Activated naive CD4-positive, alpha-beta T cell treated with anti-CD3 and anti-CD28 coated beads for 36 hours (primary cell): ENCODE data around the gene FAM120B. TPM values are rescaled to one million over a fixed set of nuclear protein-coding genes. Genes with fewer than 3 reads are reported as not detected.

Source experiments
- CTCF ChIA-PET: fragments of 350-600 bp; sonication (Branson Sonifier 250); formaldehyde crosslinking; loops from one replicate; lab custom pipeline; 2021; ENCODE audit warnings: antibody characterized with exemption; lab: Charles Lee
- DNase-seq: peaks from one replicate; pipeline ENCODE4 v3.0.0-alpha.2; 2020
- H3K27ac Mint-ChIP-seq: one replicate; pipeline ENCODE4 v1.8.0; 2021; ENCODE audit warnings: mild to moderate bottlenecking, mixed read lengths
- H3K27me3 Mint-ChIP-seq: one replicate; pipeline ENCODE4 v1.8.0; 2021; ENCODE audit warnings: low read depth, mixed read lengths
- H3K36me3 Mint-ChIP-seq: one replicate; pipeline ENCODE4 v1.8.0; 2021; ENCODE audit warnings: low read depth, mixed read lengths
- H3K4me1 Mint-ChIP-seq: one replicate; pipeline ENCODE4 v1.8.0; 2021; ENCODE audit warnings: low read depth, mixed read lengths
- H3K4me3 Mint-ChIP-seq: one replicate; pipeline ENCODE4 v1.8.0; 2021; ENCODE audit warnings: mild to moderate bottlenecking, moderate library complexity, mixed read lengths
- H3K9me3 Mint-ChIP-seq: one replicate; pipeline ENCODE4 v1.8.0; 2021; ENCODE audit warnings: mixed read lengths
- intact Hi-C: fragments of 100-400 bp; cut with micrococcal nuclease; formaldehyde crosslinking; loops from one replicate; pipeline ENCODE4 v1.15.1; 2023
- total RNA-seq, 2 experiments: library from RNA; stranded (reverse); gene quantifications; one replicate each; pipeline ENCODE4 v1.2.3, GENCODE V29; 2021

Gene FAM120B
- total RNA-seq, 2 experiments from 2014 or later = 15.5 to 16.1 TPM

DNA sequence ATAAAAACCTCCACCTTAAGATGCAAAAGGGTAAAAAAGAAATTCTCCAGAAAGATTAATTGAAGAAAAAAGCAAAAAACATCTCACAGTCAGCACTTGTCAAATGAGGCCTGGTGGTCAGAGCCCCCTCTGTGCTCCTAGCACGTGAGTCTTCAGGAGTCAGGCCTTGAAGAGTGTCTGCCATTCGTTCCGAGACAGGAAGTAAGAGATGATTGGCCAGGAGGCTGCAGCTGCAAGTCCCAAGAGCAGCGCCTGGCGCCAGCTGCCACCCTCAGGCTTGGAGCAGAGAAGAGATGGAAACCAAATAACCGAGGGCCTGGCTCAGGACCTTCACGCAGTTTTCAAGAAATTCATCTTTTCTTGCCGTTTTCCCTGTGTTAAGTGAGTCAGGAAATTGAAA lies 65.0 kb downstream of the FAM120B start:
- CTCF ChIA-PET = no interaction called here
- Mint-ChIP-seq H3K4me3 (no peak overlapping the region), H3K4me1 (peaks cover 14% of the 10 kb centered on the region), H3K27me3 (no peaks in the 10 kb centered on the region), H3K36me3 (peaks cover 34% of the 10 kb centered on the region), H3K9me3 (peaks cover 2% of the 10 kb centered on the region), H3K27ac (peak overlapping the region; percentile 67)
- no peak for DNase-seq
- intact Hi-C loops = loop anchor here (2.0 to 10.0 kb wide), 2 partner anchors 65 to 417 kb away; partner anchors contain the start of gene FAM120B

DNA sequence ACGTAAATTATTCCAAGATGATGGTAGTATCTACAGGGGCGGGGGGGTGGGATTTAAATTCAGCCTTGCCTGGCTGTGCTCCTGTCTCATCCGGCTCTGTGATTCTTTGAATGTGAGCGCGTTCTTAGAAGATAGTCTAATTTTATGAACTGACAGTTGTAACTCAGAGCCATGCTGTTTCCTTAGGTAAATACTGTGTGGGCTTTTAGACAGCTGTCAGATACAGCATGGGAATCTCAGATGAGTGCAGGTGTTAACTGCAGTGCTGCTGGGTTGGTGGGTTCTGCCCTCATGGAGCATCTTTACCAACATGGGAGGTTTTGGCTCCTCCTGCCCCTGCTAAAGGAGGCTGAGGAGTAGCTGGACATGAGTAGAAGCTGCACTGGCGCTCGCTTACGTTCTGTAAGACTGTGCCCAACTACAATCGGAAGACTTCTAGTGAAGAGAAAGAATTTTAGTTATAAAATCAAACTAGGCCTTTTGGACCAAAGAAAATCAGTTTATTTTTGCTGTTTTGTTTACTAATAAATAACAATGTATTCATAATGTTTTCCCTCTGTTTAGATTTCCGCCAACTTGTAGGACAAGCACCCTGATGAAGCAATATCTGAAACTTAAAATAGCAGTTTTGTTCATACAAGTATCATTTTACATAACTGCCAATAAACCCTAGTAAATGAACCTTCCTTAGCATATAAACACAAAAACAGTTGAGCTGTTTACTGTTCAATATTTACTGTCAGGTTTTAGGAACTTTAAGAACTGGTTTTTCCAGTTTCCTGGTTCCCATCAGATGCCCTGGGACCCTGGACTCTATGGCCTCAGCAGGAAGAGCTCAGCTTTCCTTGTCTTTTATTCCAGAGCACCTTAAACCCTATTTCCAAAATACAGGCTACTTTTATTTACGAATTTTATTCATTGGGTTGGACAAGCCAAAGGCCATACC lies 66.1 kb downstream of the FAM120B start:
- DNase-seq = no peak
- intact Hi-C loops = loop anchor here (10.0 kb wide), 1 partner anchor 418 kb away; no protein-coding TSS in a partner anchor
- Mint-ChIP-seq H3K9me3 (peaks cover 2% of the 10 kb centered on the region), H3K4me3 (no peak overlapping the region), H3K27me3 (no peaks in the 10 kb centered on the region), H3K27ac (no peak overlapping the region), H3K36me3 (peaks cover 34% of the 10 kb centered on the region), H3K4me1 (peaks cover 14% of the 10 kb centered on the region)
- CTCF ChIA-PET = no interaction called here

DNA sequence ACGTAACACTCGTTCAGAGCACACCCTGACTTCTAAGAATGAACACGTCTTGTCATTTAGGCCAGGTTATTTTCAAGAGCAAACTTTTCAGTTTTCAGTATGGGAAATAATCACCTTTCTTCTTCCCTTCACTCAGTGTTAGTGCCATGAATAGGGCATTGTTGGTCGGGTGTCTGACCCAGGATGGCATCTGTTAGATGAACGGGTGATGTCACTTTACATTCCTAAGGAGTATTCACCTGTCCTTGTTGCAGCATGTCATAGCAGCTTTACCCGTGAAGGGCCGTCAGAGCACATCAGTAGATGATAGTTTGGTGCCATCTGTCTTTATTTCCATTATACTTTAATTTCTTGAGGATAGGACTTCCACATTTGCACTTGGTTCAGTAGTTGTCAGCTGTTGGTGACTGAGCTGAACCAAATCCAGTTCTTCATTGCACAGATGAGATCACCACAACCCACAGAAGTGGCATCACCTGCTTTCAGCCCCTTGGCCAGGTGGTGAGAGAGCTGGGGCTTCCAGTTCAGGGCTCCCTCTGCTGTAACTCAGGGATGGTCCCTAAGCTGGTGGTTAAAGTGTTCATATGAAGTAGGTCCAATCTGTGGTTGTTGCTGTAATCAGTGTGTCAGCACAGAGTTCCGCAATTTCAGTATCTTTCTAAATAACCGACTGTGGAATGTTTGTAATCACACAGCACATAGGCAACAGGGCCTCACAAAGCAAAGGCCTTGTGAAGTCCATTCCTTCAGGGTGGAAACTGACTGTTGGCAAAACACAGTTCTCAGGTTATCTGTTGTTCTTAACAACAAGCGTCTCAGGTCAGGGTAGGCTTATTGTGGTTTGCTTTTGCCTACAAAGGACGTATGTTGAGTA lies 68.2 kb downstream of the FAM120B start:
- H3K9me3 Mint-ChIP-seq = peaks cover 2% of the 10 kb centered on the region
- H3K27ac Mint-ChIP-seq = no peak overlapping the region
- intact Hi-C loops = loop anchor here (10.0 kb wide), 1 partner anchor 420 kb away; no protein-coding TSS in a partner anchor
- CTCF ChIA-PET = no interaction called here
- H3K36me3 Mint-ChIP-seq = peaks cover 31% of the 10 kb centered on the region
- no peaks in the 10 kb centered on the region for H3K27me3 Mint-ChIP-seq
- H3K4me1 Mint-ChIP-seq = peaks cover 23% of the 10 kb centered on the region
- no peak for DNase-seq
- H3K4me3 Mint-ChIP-seq = no peak overlapping the region

DNA sequence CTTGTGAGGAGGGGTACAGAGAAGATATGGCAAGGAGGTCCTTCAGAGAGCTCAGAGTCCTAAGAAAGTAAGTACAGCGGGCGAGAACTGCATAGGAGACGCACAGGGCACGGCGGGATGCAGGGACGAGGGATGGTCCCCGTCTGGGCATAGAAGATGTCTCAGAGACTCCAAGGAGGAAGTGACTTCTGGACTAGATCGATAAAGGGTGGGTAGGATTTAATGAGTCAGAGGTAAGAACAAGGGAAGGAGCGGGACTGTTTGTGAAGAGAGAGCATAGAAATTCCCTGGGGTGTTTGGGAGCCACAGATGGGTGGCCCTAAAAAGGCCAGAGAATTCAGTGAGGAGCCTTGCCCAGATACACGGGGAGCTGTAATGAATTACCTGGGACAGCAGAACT lies 69.1 kb downstream of the FAM120B start:
- H3K4me1 Mint-ChIP-seq = peaks cover 16% of the 10 kb centered on the region
- H3K27me3 Mint-ChIP-seq = no peaks in the 10 kb centered on the region
- no peak overlapping the region for H3K4me3 Mint-ChIP-seq
- peaks cover 30% of the 10 kb centered on the region for H3K36me3 Mint-ChIP-seq
- intact Hi-C loops = loop anchor here (10.0 kb wide), 1 partner anchor 421 kb away; no protein-coding TSS in a partner anchor
- peaks cover 2% of the 10 kb centered on the region for H3K9me3 Mint-ChIP-seq
- DNase-seq = no peak
- H3K27ac Mint-ChIP-seq = no peak overlapping the region
- CTCF ChIA-PET = no interaction called here

DNA sequence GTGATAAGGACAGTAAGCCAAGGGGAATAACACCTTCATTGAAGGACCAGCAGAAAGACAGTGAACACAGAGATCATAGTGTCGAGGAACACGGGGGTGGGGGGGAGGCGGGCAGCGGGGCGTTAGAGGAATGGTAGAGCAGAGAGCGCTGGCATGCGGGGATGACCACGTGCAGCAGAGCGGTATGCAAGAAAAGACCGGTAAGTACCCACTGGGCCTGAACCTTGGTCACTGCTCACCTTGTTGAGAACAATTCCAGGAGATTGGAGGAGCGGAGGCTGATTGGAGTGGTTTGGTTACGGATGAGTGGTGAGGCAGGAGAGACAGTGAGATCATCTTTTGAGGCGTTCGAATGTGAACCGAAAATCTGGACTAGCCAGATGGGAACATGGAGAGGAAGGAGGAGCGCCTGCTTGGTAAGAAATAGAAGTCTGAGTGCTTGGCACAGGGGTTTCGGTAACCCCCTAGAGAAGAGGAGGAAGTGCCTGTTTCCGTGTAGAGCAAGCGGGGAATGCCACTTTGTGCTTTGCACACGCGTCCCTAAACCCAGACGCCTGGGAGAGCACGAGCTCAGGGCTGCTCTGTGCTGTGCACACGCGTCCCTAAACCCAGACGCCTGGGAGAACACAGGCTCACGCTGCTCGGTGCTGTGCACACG lies 70.0 kb downstream of the FAM120B start:
- CTCF ChIA-PET = no interaction called here
- H3K4me3 Mint-ChIP-seq = no peak overlapping the region
- no peaks in the 10 kb centered on the region for H3K27me3 Mint-ChIP-seq
- peaks cover 2% of the 10 kb centered on the region for H3K9me3 Mint-ChIP-seq
- peaks cover 26% of the 10 kb centered on the region for H3K36me3 Mint-ChIP-seq
- intact Hi-C loops = loop anchor here (10.0 kb wide), 1 partner anchor 422 kb away; no protein-coding TSS in a partner anchor
- H3K4me1 Mint-ChIP-seq = peaks cover 16% of the 10 kb centered on the region
- DNase-seq = no peak
- no peak overlapping the region for H3K27ac Mint-ChIP-seq

DNA sequence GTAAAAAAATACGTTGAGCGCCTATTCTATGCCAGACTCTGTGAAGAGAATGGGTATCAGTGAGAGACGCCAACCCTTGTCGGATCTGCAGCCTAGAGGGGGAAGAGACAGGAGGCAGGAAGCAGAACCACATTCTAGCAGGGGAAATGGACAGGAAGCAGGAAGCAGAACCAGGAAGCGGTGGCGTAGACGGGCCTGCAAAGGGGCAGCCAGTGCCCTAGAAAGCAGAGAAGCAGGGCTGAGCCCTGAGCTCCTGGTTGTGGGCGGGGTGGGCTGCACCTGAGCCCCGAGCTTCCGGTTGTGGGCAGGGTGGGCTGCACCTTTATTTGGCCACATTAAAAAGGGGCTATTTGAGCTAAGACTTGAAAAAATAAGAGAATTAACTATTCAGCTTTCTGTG lies 71.9 kb downstream of the FAM120B start:
- intact Hi-C loops = loop anchor here (10.0 kb wide), 1 partner anchor 424 kb away; no protein-coding TSS in a partner anchor
- Mint-ChIP-seq H3K27me3 (no peaks in the 10 kb centered on the region), H3K27ac (peak overlapping the region; percentile 54), H3K4me1 (peaks cover 17% of the 10 kb centered on the region), H3K4me3 (no peak overlapping the region), H3K9me3 (peaks cover 2% of the 10 kb centered on the region), H3K36me3 (peaks cover 23% of the 10 kb centered on the region)
- DNase-seq = peak; percentile 23
- CTCF ChIA-PET = interaction anchor here (0.5 to 0.6 kb wide), 2 partner anchors 290 to 1486 kb away, joined by 3 to 4 read pairs; no protein-coding TSS in a partner anchor

DNA sequence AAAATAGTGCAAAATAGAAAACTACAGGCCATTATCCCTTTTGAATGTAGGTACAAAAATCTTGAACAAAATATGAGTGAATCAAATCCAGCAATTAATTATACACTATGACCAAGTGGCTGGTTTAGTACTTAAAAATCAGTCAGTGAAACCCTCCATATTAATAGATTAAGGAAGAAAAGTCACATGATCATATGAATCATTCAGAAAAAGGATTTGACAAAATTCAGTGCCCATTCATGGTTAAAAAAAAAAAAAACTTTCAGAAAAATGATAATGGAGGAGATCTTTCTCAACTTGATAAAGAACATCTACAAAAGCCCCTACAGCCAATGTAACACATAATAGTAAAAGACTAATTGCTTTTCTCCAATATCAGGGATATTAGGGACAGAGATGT lies 75.0 kb downstream of the FAM120B start:
- Mint-ChIP-seq H3K27me3 (no peaks in the 10 kb centered on the region), H3K4me3 (no peak overlapping the region), H3K27ac (no peak overlapping the region), H3K4me1 (peaks cover 17% of the 10 kb centered on the region), H3K9me3 (peaks cover under 1% of the 10 kb centered on the region), H3K36me3 (peaks cover 8% of the 10 kb centered on the region)
- intact Hi-C loops = no loop called here
- DNase-seq = no peak
- CTCF ChIA-PET = interaction anchor here (0.7 kb wide), 1 partner anchor 36 kb away, joined by 3 read pairs; no protein-coding TSS in a partner anchor

DNA sequence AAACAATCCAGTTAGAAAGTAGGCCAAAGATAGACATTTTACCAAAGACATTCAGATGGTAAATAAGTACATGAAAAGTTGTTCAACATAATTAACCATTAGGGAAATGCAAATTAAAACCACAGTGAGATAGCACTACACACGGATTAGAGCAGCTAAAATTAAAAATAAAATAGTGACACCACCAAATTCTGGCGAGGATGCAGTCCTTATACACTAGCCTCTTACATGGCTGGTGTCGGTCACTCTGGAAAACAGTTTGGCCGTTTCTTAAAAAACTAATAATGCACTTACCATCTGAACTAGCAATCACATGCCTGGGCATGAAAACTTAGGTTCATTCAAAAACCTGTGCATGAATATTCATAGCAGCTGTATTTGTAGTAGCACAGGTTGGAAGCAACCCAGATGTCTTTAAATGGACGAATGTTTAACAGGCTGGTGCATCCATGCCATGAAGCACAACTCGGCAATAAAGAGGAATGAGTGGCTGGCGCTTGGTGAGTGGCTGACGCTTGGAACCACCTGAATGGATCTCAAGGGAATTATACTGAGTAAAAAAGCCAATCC lies 77.0 kb downstream of the FAM120B start:
- intact Hi-C loops = no loop called here
- no peak overlapping the region for H3K27ac Mint-ChIP-seq
- DNase-seq = no peak
- CTCF ChIA-PET = no interaction called here
- no peaks in the 10 kb centered on the region for H3K27me3 Mint-ChIP-seq
- no peak overlapping the region for H3K4me3 Mint-ChIP-seq
- H3K4me1 Mint-ChIP-seq = peaks cover 13% of the 10 kb centered on the region
- peaks cover 8% of the 10 kb centered on the region for H3K36me3 Mint-ChIP-seq
- no peaks in the 10 kb centered on the region for H3K9me3 Mint-ChIP-seq

DNA sequence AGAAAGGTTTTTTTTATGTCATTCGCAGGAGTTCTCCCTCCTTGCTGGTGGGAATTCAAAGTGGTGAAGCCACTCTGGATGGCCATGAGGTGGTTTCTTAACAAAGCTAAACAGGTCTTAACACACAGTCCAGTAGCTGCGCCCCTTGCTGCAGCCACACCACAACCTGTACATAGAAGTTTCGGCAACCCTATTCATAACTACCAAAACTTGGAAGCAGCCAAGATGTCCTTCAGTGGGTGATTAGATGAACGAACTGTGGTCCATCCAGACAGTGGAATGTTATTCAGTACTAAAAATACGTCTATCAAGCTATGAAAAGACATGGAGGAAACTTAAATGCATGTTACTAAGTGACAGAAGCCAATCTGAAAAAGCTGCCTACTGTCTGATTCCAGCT lies 78.9 kb downstream of the FAM120B start:
- Mint-ChIP-seq H3K27ac (no peak overlapping the region), H3K4me1 (peaks cover 7% of the 10 kb centered on the region), H3K27me3 (no peaks in the 10 kb centered on the region), H3K4me3 (no peak overlapping the region), H3K9me3 (no peaks in the 10 kb centered on the region), H3K36me3 (peaks cover 11% of the 10 kb centered on the region)
- intact Hi-C loops = no loop called here
- no peak for DNase-seq
- CTCF ChIA-PET = no interaction called here

DNA sequence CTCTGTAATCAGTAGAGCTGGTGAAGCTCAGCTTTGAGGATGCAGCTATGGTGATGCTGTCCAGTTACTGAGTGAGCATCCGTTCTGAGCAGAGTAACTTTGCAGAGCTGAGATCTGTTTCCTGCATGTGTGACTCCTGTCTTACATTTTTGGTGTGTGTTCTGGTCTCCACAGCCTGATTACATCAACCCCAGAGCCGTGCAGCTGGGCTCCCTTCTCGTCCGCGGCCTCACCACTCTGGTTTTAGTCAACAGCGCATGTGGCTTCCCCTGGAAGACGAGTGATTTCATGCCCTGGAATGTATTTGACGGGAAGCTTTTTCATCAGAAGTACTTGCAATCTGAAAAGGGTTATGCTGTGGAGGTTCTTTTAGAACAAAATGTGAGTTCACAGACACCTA lies 81.6 kb downstream of the FAM120B start:
- Mint-ChIP-seq H3K9me3 (no peaks in the 10 kb centered on the region), H3K4me3 (no peak overlapping the region), H3K27ac (no peak overlapping the region), H3K27me3 (no peaks in the 10 kb centered on the region), H3K4me1 (no peaks in the 10 kb centered on the region), H3K36me3 (peaks cover 15% of the 10 kb centered on the region)
- DNase-seq = no peak
- CTCF ChIA-PET = no interaction called here
- intact Hi-C loops = no loop called here

DNA sequence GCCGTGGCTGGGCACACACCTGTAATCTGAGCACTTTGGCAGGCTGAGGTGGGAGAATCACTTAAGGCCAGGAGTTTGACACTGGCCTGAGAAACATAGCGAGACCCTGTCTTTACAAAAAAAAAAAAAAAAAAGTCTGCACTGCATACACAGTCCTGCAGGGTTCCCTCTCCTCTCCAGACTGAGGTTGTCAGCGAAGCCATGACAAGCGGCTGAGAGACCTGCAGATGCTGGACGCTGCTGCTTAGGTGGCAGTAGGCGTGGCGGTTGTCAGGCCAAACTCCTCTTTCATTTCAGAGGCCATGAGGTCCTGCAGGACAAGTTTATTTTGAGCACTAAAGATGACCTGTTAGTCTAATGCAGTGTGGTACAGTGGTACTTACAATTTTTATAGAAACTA lies 86.5 kb downstream of the FAM120B start:
- CTCF ChIA-PET = no interaction called here
- no peak overlapping the region for H3K27ac Mint-ChIP-seq
- H3K36me3 Mint-ChIP-seq = peaks cover 38% of the 10 kb centered on the region
- no peaks in the 10 kb centered on the region for H3K27me3 Mint-ChIP-seq
- H3K9me3 Mint-ChIP-seq = no peaks in the 10 kb centered on the region
- DNase-seq = no peak
- peaks cover 4% of the 10 kb centered on the region for H3K4me1 Mint-ChIP-seq
- intact Hi-C loops = no loop called here
- no peak overlapping the region for H3K4me3 Mint-ChIP-seq
